Muscle of leg (tissue), 11 donors: ENCODE measurements around the gene CNNM4. TPM values are rescaled to one million over a fixed set of nuclear protein-coding genes. Genes with fewer than 3 reads are reported as not detected.
A peak's percentile ranks its signal among the peaks of the same experiment; 100 is the strongest.

Experiments used
- DNase-seq: peaks from one replicate; pipeline ENCODE4 v3.0.0; 2013
- H3K27ac ChIP-seq: one replicate; pipeline ENCODE4 v1.5.1; 2013; ENCODE audit warnings: mild to moderate bottlenecking, low read length, control low read depth
- H3K27me3 ChIP-seq: one replicate; pipeline ENCODE4 v1.6.1; 2013; ENCODE audit warnings: low read length; ENCODE audit not compliant: control insufficient read depth, insufficient read depth
- H3K36me3 ChIP-seq: one replicate; pipeline ENCODE4 v1.6.1; 2013; ENCODE audit warnings: low read length; ENCODE audit not compliant: control insufficient read depth, insufficient read depth
- H3K4me1 ChIP-seq: one replicate; pipeline ENCODE4 v1.6.1; 2013; ENCODE audit warnings: low read length; ENCODE audit not compliant: control insufficient read depth, insufficient read depth
- H3K4me3 ChIP-seq: one replicate; pipeline ENCODE4 v1.5.1; 2013; ENCODE audit warnings: low read length, control low read depth
- H3K9me3 ChIP-seq: replicated peaks from 2 replicates; pipeline ENCODE4 v1.6.1; 2013; ENCODE audit warnings: low read depth, low read length; ENCODE audit not compliant: control insufficient read depth
- WGBS: methylation state at CpG from one replicate; pipeline ENCODE4 v1.1.5; 2013; ENCODE audit warnings: missing lambda C conversion rate; ENCODE audit not compliant: insufficient coverage; 5-methylcytosine and 5-hydroxymethylcytosine counted together
- polyA plus RNA-seq, 8 donors: library from polyadenylated mRNA; unstranded; fragments of 120-200 nt; gene quantifications; one replicate each; pipeline versions ENCODE4 v1.2.1 to v1.2.3, GENCODE V29; 2013; ENCODE audit warnings: inconsistent platforms in 1 of 8, low replicate concordance in 1 of 8; ENCODE audit not compliant: insufficient read length in 8 of 8, insufficient read depth in 1 of 8
- total RNA-seq: library from RNA; stranded (reverse); fragments of 120-200 nt; gene quantifications from one replicate; pipeline ENCODE4 v1.2.4, GENCODE V29; 2013

The CNNM4 gene
- total and polyA plus RNA-seq, 9 donors, result 14.9 to 30.0 (median 24.2) TPM

GRCh38 chr2:96734880-96735583 lies 25.7 kb upstream of the CNNM4 start:
- H3K27ac ChIP-seq, result no peak overlapping the region
- H3K36me3 ChIP-seq, result peaks cover 64% of the 10 kb centered on the region
- H3K9me3 ChIP-seq, result no peaks in the 10 kb centered on the region
- WGBS, result 81% methylated on average over 2 of the region's 8 CpGs
- no peaks in the 10 kb centered on the region for H3K27me3 ChIP-seq
- peaks cover 12% of the 10 kb centered on the region for H3K4me1 ChIP-seq
- no peak overlapping the region for H3K4me3 ChIP-seq
- DNase-seq, result peak; percentile 64

GRCh38 chr2:96737251-96737650 lies 23.5 kb upstream of the CNNM4 start:
- Histone ChIP-seq H3K4me3 (no peak overlapping the region), H3K36me3 (peaks cover 45% of the 10 kb centered on the region), H3K27ac (no peak overlapping the region), H3K4me1 (peaks cover 16% of the 10 kb centered on the region), H3K27me3 (no peaks in the 10 kb centered on the region), H3K9me3 (no peaks in the 10 kb centered on the region)
- no peak for DNase-seq
- no CpG with 5 or more reads among the region's 2 CpGs for WGBS

- DNase-seq, result no peak
- H3K27me3 ChIP-seq, result no peaks in the 10 kb centered on the region
- 100% methylated on average over 1 of the region's 2 CpGs for whole genome bisulfite sequencing
- peaks cover 41% of the 10 kb centered on the region for H3K36me3 ChIP-seq
- H3K4me1 ChIP-seq, result peaks cover 16% of the 10 kb centered on the region
- H3K4me3 ChIP-seq, result no peak overlapping the region
- H3K27ac ChIP-seq, result no peak overlapping the region
- H3K9me3 ChIP-seq, result no peaks in the 10 kb centered on the region
These were observed 22.9 kb upstream of the CNNM4 start for GRCh38 chr2:96737831-96738230.

- 0% methylated on average over 2 of the region's 4 CpGs for WGBS
- peak overlapping the region; percentile 62 for H3K4me3 ChIP-seq
These were observed 21.5 kb upstream of the CNNM4 start for GRCh38 chr2:96739076-96739632.

GRCh38 chr2:96739633-96740428 lies 20.9 kb upstream of the CNNM4 start, which contains the start of gene LMAN2L:
Gene LMAN2L, minus strand, starts transcription at chr2:96740064. Its CDS starts 24 bp downstream, at chr2:96740040.
- Histone ChIP-seq H3K27ac (peak within 1 kb of the TSS; percentile 74), H3K4me1 (peaks cover 16% of the 10 kb centered on the region), H3K9me3 (no peaks in the 10 kb centered on the region), H3K4me3 (peak within 1 kb of the TSS; percentile 62), H3K27me3 (no peaks in the 10 kb centered on the region), H3K36me3 (peaks cover 22% of the 10 kb centered on the region)
- WGBS, result 0% methylated on average over 30 of the region's 43 CpGs
- DNase-seq, result peak; percentile 99

More at GRCh38 chr2:96739076-96739632, 21.5 kb upstream of the CNNM4 start:
- no peak for DNase-seq
- H3K36me3 ChIP-seq, result peaks cover 28% of the 10 kb centered on the region
- H3K9me3 ChIP-seq, result no peaks in the 10 kb centered on the region
- peak overlapping the region; percentile 74 for H3K27ac ChIP-seq
- H3K27me3 ChIP-seq, result no peaks in the 10 kb centered on the region
- H3K4me1 ChIP-seq, result peaks cover 16% of the 10 kb centered on the region

- WGBS, result 88% methylated on average over 1 of the region's 6 CpGs
- H3K4me3 ChIP-seq, result no peak overlapping the region
- H3K27ac ChIP-seq, result no peak overlapping the region
These were observed 13.6 kb upstream of the CNNM4 start for GRCh38 chr2:96747061-96747617.

GRCh38 chr2:96751800-96752199 lies 8.9 kb upstream of the CNNM4 start:
- Histone ChIP-seq H3K4me1 (no peaks in the 10 kb centered on the region), H3K27me3 (peaks cover 3% of the 10 kb centered on the region), H3K36me3 (no peaks in the 10 kb centered on the region), H3K9me3 (no peaks in the 10 kb centered on the region), H3K4me3 (no peak overlapping the region), H3K27ac (no peak overlapping the region)
- 90% methylated on average over 5 of the region's 9 CpGs for WGBS
- no peak for DNase-seq

More at GRCh38 chr2:96747061-96747617, 13.6 kb upstream of the CNNM4 start:
- H3K36me3 ChIP-seq, result no peaks in the 10 kb centered on the region
- H3K9me3 ChIP-seq, result no peaks in the 10 kb centered on the region
- peaks cover 2% of the 10 kb centered on the region for H3K27me3 ChIP-seq
- H3K4me1 ChIP-seq, result no peaks in the 10 kb centered on the region
- DNase-seq, result no peak

GRCh38 chr2:96753661-96754282 lies 6.9 kb upstream of the CNNM4 start:
- WGBS, result 76% methylated on average over 2 of the region's 7 CpGs
- H3K27me3 ChIP-seq, result peaks cover 3% of the 10 kb centered on the region
- H3K4me3 ChIP-seq, result no peak overlapping the region

GRCh38 chr2:96754317-96754716 lies 6.4 kb upstream of the CNNM4 start:
- DNase-seq, result no peak
- H3K36me3 ChIP-seq, result no peaks in the 10 kb centered on the region
- no peak overlapping the region for H3K4me3 ChIP-seq
- H3K4me1 ChIP-seq, result no peaks in the 10 kb centered on the region
- peaks cover 3% of the 10 kb centered on the region for H3K27me3 ChIP-seq
- H3K27ac ChIP-seq, result no peak overlapping the region
- no peaks in the 10 kb centered on the region for H3K9me3 ChIP-seq

More at GRCh38 chr2:96753661-96754282, 6.9 kb upstream of the CNNM4 start:
- H3K36me3 ChIP-seq, result no peaks in the 10 kb centered on the region
- no peak overlapping the region for H3K27ac ChIP-seq
- H3K4me1 ChIP-seq, result no peaks in the 10 kb centered on the region
- no peaks in the 10 kb centered on the region for H3K9me3 ChIP-seq
- DNase-seq, result no peak
